Measurements from ENCODE around the gene PHKB. TPM values are rescaled to one million over a fixed set of nuclear protein-coding genes. Genes with fewer than 3 reads are reported as not detected.

Gene PHKB
- total RNA-seq, 1 experiment from 2014 or later = 81.3 TPM

DNA sequence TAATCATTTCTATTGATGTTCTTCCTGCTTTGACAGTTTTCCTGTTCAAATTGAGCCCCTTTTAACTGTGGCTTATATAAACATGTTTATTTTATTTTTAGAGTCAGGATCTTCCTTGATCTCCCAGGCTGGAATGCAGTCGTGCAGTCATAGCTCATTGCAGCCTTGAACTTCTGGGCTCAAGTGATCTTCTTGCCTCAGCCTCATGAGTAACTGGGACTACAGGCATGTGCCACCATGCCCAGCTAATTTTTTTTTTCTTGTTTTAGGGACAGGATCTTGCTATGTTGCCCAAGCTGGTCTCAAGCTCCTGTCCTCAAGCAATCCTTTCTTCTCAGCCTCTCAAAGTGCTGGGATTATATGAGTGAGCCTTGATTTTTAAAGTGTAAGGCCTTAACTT lies 14.7 kb downstream of the PHKB start:
- no peak for DNase-seq
- BruUV-seq (replicated peaks) = no TSS peak

DNA sequence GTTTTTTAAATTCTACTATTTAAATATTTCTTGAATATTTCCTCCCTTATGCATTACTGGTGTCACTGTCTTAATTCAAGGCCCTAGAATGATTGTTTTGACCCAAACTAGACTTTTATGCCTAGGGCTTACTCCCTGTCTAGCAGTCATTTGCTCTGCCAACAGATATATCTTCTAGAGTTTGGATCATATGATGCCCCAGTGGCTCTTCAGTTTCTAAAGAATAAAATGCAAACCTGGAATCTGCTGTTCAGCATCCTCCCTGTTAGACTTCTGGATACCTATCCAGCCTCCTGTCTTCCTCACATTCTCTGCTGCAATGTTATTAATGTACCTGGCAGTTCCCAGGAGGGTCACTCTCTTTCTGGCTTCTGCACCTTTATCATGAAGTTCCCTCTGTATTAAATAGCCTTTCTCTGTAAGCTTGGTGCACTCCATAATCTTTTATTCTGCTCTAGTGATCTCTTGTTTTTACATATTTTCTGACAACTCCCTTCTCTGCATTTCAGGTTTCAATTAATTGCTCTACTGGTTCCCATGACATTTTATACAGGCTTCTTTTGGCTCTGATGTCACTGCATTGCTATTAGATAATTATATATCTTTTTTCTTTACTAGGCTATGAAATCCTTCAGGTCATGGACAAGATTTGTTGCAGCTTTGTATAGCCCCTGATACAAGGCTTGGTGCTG lies 15.7 kb downstream of the PHKB start:
- Histone ChIP-seq H3F3A (ENCODE audit: insufficient read depth, low read depth) (no peaks in the 10 kb centered on the region), H3K36me3 (ENCODE audit: low read depth) (no peaks in the 10 kb centered on the region), H3K79me2 (ENCODE audit: low read depth) (peaks cover 28% of the 10 kb centered on the region), H3K4me3 (no peak overlapping the region), H3K27ac (no peak overlapping the region), H4K20me1 (ENCODE audit: insufficient read depth) (no peaks in the 10 kb centered on the region), H3K4me1 (replicated peaks; ENCODE audit: insufficient read depth) (no peaks in the 10 kb centered on the region), H3K9me2 (ENCODE audit: insufficient read depth) (no peaks in the 10 kb centered on the region), H3K27me3 (ENCODE audit: insufficient read depth, low read depth) (no peaks in the 10 kb centered on the region), H3K9me3 (ENCODE audit: insufficient read depth, low read depth) (no peaks in the 10 kb centered on the region), H3K4me2 (no peak overlapping the region), H2AFZ (no peak overlapping the region)
- no peak for DNase-seq
- TF ChIP-seq, protein P1, sequence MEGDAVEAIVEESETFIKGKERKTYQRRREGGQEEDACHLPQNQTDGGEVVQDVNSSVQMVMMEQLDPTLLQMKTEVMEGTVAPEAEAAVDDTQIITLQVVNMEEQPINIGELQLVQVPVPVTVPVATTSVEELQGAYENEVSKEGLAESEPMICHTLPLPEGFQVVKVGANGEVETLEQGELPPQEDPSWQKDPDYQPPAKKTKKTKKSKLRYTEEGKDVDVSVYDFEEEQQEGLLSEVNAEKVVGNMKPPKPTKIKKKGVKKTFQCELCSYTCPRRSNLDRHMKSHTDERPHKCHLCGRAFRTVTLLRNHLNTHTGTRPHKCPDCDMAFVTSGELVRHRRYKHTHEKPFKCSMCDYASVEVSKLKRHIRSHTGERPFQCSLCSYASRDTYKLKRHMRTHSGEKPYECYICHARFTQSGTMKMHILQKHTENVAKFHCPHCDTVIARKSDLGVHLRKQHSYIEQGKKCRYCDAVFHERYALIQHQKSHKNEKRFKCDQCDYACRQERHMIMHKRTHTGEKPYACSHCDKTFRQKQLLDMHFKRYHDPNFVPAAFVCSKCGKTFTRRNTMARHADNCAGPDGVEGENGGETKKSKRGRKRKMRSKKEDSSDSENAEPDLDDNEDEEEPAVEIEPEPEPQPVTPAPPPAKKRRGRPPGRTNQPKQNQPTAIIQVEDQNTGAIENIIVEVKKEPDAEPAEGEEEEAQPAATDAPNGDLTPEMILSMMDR (conservative IDR thresholded peaks at IDR 0.05) = no peak
- no peak for TF ChIP-seq EZH2 (IDR thresholded peaks at IDR 0.05; ENCODE audit: low read depth)
- BruUV-seq (replicated peaks) = no TSS peak
- intact Hi-C loops (cut with micrococcal nuclease; ENCODE audit: unreplicated experiment) = no loop called here
- POLR2A ChIA-PET (ENCODE audit: unreplicated experiment) = no interaction called here
- CTCF ChIA-PET = no interaction called here

More for the DNA sequence above, 14.7 kb downstream of the PHKB start:
- Histone ChIP-seq H3K4me3 (no peak overlapping the region), H2AFZ (no peak overlapping the region), H3K27me3 (ENCODE audit: insufficient read depth, low read depth) (no peaks in the 10 kb centered on the region), H3K27ac (no peak overlapping the region), H3K9me3 (ENCODE audit: insufficient read depth, low read depth) (no peaks in the 10 kb centered on the region), H3K9me2 (ENCODE audit: insufficient read depth) (no peaks in the 10 kb centered on the region), H3K4me2 (no peak overlapping the region), H3F3A (ENCODE audit: insufficient read depth, low read depth) (no peaks in the 10 kb centered on the region), H4K20me1 (ENCODE audit: insufficient read depth) (no peaks in the 10 kb centered on the region), H3K79me2 (ENCODE audit: low read depth) (peaks cover 28% of the 10 kb centered on the region), H3K36me3 (ENCODE audit: low read depth) (no peaks in the 10 kb centered on the region), H3K4me1 (replicated peaks; ENCODE audit: insufficient read depth) (no peaks in the 10 kb centered on the region)
- intact Hi-C loops (cut with micrococcal nuclease; ENCODE audit: unreplicated experiment) = no loop called here
- ChIA-PET POLR2A (ENCODE audit: unreplicated experiment) (no interaction called here), CTCF (no interaction called here)
- TF ChIP-seq, protein P1 (conservative IDR thresholded peaks at IDR 0.05) = no peak
- no peak for TF ChIP-seq EZH2 (IDR thresholded peaks at IDR 0.05; ENCODE audit: low read depth)

DNA sequence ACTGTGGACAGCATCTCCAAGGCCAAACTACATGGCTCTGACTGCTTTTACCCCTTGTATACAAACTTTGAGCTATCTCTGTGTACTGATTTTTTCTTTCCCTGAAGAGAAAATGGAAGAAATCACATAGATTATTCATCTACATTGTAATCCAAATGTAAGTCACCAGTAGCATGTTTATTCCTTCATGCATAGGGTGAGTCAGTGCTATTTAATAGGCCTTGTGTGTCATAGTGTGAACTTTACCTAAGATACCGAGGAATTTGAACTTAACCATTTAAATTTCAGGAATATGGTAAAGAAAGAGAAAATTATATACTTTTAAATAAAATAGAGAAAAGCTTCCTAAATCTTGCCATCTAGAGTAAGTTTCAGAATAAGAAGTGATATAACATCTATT lies 16.5 kb downstream of the PHKB start:
- no peak overlapping the region for H3K4me2 ChIP-seq

More for the DNA sequence above, 16.5 kb downstream of the PHKB start:
- Histone ChIP-seq H3F3A (ENCODE audit: insufficient read depth, low read depth) (no peaks in the 10 kb centered on the region), H3K9me2 (ENCODE audit: insufficient read depth) (no peaks in the 10 kb centered on the region), H3K4me1 (replicated peaks; ENCODE audit: insufficient read depth) (no peaks in the 10 kb centered on the region), H3K9me3 (ENCODE audit: insufficient read depth, low read depth) (no peaks in the 10 kb centered on the region), H2AFZ (no peak overlapping the region), H4K20me1 (ENCODE audit: insufficient read depth) (0 out of 2 replicates have a peak, but pooled peaks cover 2% of the 10 kb centered on the region), H3K4me3 (no peak overlapping the region), H3K79me2 (ENCODE audit: low read depth) (peaks cover 31% of the 10 kb centered on the region), H3K27ac (no peak overlapping the region), H3K36me3 (ENCODE audit: low read depth) (no peaks in the 10 kb centered on the region), H3K27me3 (ENCODE audit: insufficient read depth, low read depth) (no peaks in the 10 kb centered on the region)
- no peak for DNase-seq
- POLR2A ChIA-PET (ENCODE audit: unreplicated experiment) = no interaction called here
- intact Hi-C loops (cut with micrococcal nuclease; ENCODE audit: unreplicated experiment) = no loop called here
- no TSS peak for BruUV-seq (replicated peaks)
- CTCF ChIA-PET = interaction anchor here (0.6 kb wide), 1 partner anchor 570 kb away, joined by 3 read pairs; no protein-coding TSS in a partner anchor
- no peak for TF ChIP-seq EZH2 (IDR thresholded peaks at IDR 0.05; ENCODE audit: low read depth)
- TF ChIP-seq, protein P1 (conservative IDR thresholded peaks at IDR 0.05) = no peak

Measured in PC-9 (cell line).